ENCODE measurements around the gene GPN2.

- TF ChIP-seq POLR2A (IDR thresholded peaks at IDR 0.05; ENCODE audit: low read depth, low read length), result no peak
- TF ChIP-seq, protein P1, sequence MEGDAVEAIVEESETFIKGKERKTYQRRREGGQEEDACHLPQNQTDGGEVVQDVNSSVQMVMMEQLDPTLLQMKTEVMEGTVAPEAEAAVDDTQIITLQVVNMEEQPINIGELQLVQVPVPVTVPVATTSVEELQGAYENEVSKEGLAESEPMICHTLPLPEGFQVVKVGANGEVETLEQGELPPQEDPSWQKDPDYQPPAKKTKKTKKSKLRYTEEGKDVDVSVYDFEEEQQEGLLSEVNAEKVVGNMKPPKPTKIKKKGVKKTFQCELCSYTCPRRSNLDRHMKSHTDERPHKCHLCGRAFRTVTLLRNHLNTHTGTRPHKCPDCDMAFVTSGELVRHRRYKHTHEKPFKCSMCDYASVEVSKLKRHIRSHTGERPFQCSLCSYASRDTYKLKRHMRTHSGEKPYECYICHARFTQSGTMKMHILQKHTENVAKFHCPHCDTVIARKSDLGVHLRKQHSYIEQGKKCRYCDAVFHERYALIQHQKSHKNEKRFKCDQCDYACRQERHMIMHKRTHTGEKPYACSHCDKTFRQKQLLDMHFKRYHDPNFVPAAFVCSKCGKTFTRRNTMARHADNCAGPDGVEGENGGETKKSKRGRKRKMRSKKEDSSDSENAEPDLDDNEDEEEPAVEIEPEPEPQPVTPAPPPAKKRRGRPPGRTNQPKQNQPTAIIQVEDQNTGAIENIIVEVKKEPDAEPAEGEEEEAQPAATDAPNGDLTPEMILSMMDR (IDR thresholded peaks at IDR 0.05; ENCODE audit: extremely low read depth in 1 of 2, insufficient read depth in 1 of 2, low read depth in 1 of 2, low read length in 2 of 2), result no peak
- no peak for TF ChIP-seq EZH2 (IDR thresholded peaks at IDR 0.05; ENCODE audit: borderline replicate concordance, low read depth, low read length, severe bottlenecking)
- TF ChIP-seq, protein P2, sequence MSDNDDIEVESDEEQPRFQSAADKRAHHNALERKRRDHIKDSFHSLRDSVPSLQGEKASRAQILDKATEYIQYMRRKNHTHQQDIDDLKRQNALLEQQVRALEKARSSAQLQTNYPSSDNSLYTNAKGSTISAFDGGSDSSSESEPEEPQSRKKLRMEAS (IDR thresholded peaks at IDR 0.05; ENCODE audit: insufficient read depth, insufficient read length), result no peak
- TF ChIP-seq GATA2 (IDR thresholded peaks at IDR 0.05; ENCODE audit: insufficient read depth, insufficient read length, low read depth, low read length), result no peak
- TF ChIP-seq POLR2AphosphoS5 (IDR thresholded peaks at IDR 0.05; ENCODE audit: insufficient read depth, low read depth, low read length), result no peak
Measured at GRCh38 chr1:26831546-26832248, 58.4 kb downstream of the GPN2 start.

Data from endothelial cell of umbilical vein (primary cell).